IPS-20b (cell line): ENCODE results near the gene MYL5.

Experiments
- H3K27ac ChIP-seq: one replicate; pipeline ENCODE4 v1.5.1; 2013; ENCODE audit warnings: low read length
- H3K27me3 ChIP-seq: 2 replicates; pipeline ENCODE4 v1.6.1; 2013; ENCODE audit warnings: mild to moderate bottlenecking, low read length, inconsistent platforms; ENCODE audit not compliant: insufficient read depth
- H3K36me3 ChIP-seq: 2 replicates; pipeline ENCODE4 v1.6.1; 2013; ENCODE audit warnings: low read depth, mild to moderate bottlenecking, inconsistent platforms, low read length, moderate library complexity; ENCODE audit not compliant: insufficient read depth
- H3K4me1 ChIP-seq: 2 replicates; pipeline ENCODE4 v1.6.1; 2013; ENCODE audit warnings: mild to moderate bottlenecking, control low read depth, inconsistent platforms, low read length, moderate library complexity; ENCODE audit not compliant: insufficient read depth
- H3K4me3 ChIP-seq: 2 replicates; pipeline ENCODE4 v1.5.1; 2013; ENCODE audit warnings: mild to moderate bottlenecking, low read length, inconsistent platforms
- H3K9ac ChIP-seq: 2 replicates; pipeline ENCODE4 v1.6.1; 2013; ENCODE audit warnings: low read depth, mild to moderate bottlenecking, inconsistent platforms, low read length, moderate library complexity
- H3K9me3 ChIP-seq: 2 replicates; pipeline ENCODE4 v1.6.1; 2013; ENCODE audit warnings: mild to moderate bottlenecking, low read depth, low read length, inconsistent platforms; ENCODE audit not compliant: insufficient read depth

MYL5 gene

GRCh38 chr4:646460-646859, 27.9 kb upstream of the MYL5 start:
- Histone ChIP-seq H3K27ac (no peak overlapping the region), H3K27me3 (no peaks in the 10 kb centered on the region), H3K9ac (no peak overlapping the region), H3K9me3 (no peaks in the 10 kb centered on the region; the same call in 1 of the 2 replicates), H3K36me3 (no peaks in the 10 kb centered on the region), H3K4me3 (no peak overlapping the region), H3K4me1 (no peaks in the 10 kb centered on the region)

DNA sequence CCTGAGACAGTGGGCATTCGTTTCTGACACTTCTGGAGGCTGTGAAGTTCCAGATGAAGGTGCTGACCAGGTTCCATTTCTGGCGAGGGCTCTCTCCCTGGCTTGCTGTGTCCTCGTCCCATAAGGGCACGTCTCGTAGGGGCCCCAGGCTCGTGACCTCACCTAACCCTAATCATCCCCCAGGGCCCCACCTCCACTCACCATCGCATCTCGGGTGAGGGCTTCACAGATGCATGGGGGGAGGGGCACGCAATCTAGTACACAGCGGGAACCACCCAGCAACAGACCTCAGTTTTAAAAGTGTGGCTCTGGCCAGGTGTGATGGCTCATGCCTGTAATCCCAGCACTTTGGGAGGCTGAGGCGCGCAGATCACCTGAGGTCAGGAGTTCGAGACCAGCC, 26.9 kb upstream of the MYL5 start:
- Histone ChIP-seq H3K4me3 (no peak overlapping the region), H3K27ac (no peak overlapping the region), H3K36me3 (no peaks in the 10 kb centered on the region), H3K4me1 (no peaks in the 10 kb centered on the region), H3K27me3 (peaks cover 1% of the 10 kb centered on the region; the same call in 1 of the 2 replicates), H3K9me3 (no peaks in the 10 kb centered on the region), H3K9ac (no peak overlapping the region)

DNA sequence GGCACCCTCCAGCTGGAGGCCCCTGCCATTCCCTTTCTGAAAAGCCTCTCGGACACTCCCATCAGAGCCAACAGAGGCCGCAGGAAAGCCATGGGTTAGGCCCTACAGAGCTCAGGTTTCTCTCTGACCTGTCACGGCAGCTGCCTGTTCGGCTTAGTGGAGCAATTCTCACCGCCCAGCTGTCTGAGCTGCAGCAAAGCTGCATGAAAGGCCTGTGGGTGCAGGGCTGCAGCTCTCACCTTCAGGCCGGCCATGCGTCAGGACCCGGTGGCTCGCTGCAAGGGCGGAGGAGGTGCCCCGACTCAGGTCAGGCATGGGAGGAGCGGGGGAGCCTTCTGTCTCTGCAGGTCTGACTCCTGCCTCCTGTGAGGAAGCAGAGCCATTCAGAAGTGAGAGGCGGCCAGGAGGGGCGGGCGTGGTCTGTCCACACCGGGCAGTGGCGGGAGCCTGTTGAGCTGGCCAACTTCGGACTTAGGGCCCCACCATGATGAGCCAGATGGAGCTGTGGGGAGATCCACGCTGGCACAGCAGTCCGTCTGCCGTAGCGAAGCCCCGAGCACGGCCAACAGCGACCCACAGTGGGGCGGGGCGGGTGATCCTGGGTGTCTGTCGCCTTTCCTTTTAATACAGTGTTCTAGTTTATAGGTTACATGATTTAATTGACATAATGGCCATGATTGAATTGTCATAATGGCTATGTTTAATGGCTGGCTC, 25.6 kb upstream of the MYL5 start:
- Histone ChIP-seq H3K27me3 (peaks cover 8% of the 10 kb centered on the region; the same call in 1 of the 2 replicates), H3K4me3 (no peak overlapping the region), H3K9ac (no peak overlapping the region), H3K9me3 (no peaks in the 10 kb centered on the region), H3K4me1 (no peaks in the 10 kb centered on the region), H3K36me3 (no peaks in the 10 kb centered on the region), H3K27ac (no peak overlapping the region)

- H3K9me3 ChIP-seq = no peaks in the 10 kb centered on the region
- no peak overlapping the region for H3K9ac ChIP-seq
- H3K27ac ChIP-seq = no peak overlapping the region
- H3K4me3 ChIP-seq = no peak overlapping the region
- peaks cover 8% of the 10 kb centered on the region; the same call in 1 of the 2 replicates for H3K27me3 ChIP-seq
- no peaks in the 10 kb centered on the region for H3K36me3 ChIP-seq
- no peaks in the 10 kb centered on the region for H3K4me1 ChIP-seq
These were observed 25.1 kb upstream of the MYL5 start for GRCh38 chr4:649293-649625.

DNA sequence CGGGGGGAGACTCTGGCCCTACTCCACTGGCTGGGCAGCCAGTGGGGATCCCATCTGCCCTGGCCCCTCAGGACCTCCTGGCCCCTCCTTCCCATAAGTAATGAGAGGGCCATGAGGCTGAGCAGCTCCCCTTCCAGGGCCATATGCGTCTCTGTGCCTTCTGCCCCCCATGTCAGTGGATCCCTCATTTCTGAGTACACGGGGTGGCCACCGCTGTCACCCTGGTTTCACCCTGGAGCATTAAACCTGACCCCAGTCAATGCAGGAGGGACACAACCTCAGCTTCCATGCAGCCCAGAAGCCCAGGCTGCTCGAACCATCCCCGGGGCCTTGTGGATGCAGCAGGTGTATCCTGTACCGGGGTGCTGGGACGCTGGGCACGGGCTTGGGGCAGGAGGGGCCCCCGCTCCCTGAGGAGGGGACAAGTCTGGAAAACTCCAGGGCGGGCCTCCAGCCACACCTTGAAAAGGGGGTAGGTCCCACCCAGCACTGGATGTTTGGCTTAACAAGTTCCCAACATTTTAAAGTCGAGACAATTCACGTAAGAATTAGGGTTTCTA, 24.5 kb upstream of the MYL5 start:
- H3K4me1 ChIP-seq = no peaks in the 10 kb centered on the region
- H3K27ac ChIP-seq = no peak overlapping the region
- H3K36me3 ChIP-seq = no peaks in the 10 kb centered on the region
- H3K27me3 ChIP-seq = peaks cover 8% of the 10 kb centered on the region; the same call in 1 of the 2 replicates
- no peak overlapping the region for H3K9ac ChIP-seq
- no peaks in the 10 kb centered on the region for H3K9me3 ChIP-seq
- no peak overlapping the region for H3K4me3 ChIP-seq

DNA sequence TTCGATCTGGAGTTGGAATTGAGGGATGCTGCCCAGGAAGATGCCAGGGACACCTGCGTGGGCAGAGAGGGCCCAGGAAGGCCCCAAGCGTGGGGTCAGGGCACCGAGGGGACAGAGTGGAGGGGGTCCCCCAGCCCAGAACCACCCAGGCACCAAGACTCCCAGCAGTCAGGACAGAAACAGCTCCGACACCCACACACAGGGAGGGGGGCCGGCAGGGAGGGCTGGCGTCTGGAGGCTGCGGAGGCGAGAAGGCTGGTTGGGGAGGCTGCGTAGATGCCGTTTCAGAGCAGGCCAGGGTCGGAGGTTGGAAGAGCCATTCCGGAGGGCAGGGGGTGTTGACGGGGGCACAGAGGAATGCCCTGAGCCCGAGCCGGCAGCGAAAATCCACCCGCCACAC, 23.9 kb upstream of the MYL5 start:
- Histone ChIP-seq H3K4me1 (no peaks in the 10 kb centered on the region), H3K9me3 (no peaks in the 10 kb centered on the region), H3K36me3 (no peaks in the 10 kb centered on the region), H3K27ac (no peak overlapping the region), H3K9ac (no peak overlapping the region), H3K27me3 (peaks cover 8% of the 10 kb centered on the region; the same call in 1 of the 2 replicates), H3K4me3 (no peak overlapping the region)

DNA sequence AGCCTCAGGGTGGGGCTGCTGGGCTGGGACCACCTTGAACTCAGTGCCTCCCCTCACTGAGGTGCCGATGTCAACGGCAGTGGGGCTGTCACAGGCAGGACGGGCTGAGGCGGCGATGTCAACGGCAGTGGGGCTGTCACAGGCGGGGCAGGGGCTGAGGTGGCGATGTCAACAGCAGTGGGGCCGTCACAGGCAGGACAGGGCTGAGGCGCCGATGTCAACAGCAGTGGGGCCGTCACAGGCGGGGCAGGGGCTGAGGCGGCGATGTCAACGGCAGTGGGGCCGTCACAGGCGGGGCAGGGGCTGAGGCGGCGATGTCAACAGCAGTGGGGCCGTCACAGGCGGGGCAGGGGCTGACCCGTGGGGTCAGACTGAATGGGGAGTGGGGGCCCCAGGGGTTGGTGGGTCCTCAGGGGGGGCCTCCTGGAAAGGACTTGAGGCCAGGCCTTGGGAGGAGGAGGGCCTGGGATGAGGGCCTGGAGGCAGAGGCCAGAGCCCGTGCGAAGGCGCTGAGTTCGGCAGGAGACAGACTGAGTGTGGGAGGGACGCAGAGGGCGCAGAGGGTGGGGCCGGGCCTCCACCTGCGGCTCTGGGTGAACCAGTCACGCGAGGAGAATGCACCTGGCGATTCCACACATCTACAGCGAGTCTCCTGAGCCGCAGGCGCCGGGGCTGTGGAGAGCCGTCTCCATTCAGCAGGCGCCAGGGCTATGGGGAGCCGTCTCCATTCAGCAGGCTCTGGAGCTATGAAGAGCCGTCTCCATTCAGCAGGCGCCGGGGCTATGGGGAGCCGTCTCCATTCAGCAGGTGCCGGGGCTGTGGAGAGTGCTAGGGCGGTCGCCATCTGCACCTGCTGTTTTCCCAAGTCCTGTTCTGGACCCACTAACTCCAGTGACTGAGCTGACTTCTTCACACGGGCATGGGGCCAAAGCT, 23.1 kb upstream of the MYL5 start:
- Histone ChIP-seq H3K27me3 (peaks cover 8% of the 10 kb centered on the region; the same call in 1 of the 2 replicates), H3K4me1 (no peaks in the 10 kb centered on the region), H3K9ac (no peak overlapping the region), H3K36me3 (no peaks in the 10 kb centered on the region), H3K9me3 (no peaks in the 10 kb centered on the region), H3K27ac (no peak overlapping the region), H3K4me3 (no peak overlapping the region)

- Histone ChIP-seq H3K36me3 (no peaks in the 10 kb centered on the region), H3K9me3 (no peaks in the 10 kb centered on the region), H3K27me3 (peaks cover 8% of the 10 kb centered on the region; the same call in 1 of the 2 replicates), H3K4me3 (no peak overlapping the region), H3K9ac (no peak overlapping the region), H3K27ac (no peak overlapping the region), H3K4me1 (no peaks in the 10 kb centered on the region)
These were observed 22.3 kb upstream of the MYL5 start for GRCh38 chr4:651884-652642.

- no peaks in the 10 kb centered on the region for H3K4me1 ChIP-seq
These were observed 21.1 kb upstream of the MYL5 start for GRCh38 chr4:653080-653821.

DNA sequence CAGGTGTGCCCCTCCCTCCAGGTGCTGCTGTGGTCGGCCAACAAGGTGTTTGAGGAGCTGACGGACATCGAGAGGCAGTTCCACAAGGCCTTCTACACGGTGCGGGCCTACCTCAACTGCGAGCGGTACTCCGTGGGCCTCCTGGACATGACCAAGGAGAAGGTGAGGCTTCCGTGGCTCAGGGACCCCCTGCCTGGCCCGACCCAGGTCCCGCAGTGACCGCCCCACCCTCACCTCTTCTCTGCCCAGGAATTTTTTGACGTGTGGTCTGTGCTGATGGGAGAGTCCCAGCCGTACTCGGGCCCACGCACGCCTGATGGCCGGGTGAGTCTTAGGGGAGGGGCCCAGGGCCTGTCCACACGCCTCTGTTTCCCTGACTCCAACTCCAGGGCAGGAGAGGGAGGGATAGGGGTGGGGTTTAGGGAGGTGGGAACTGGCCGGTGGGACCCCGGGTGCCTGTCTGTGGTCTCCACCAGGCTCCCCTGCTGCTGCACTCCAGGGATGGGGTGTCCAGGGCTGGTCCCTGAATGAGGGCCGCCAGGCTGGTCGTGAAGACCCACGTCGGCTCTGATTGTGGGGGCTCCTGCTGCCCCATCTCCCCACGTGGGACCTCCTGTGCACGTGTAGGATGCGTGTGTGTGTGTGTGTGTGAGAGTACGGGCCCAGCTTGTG, 20.4 kb upstream of the MYL5 start:
- H3K9ac ChIP-seq = no peak overlapping the region
- peaks cover 8% of the 10 kb centered on the region; the same call in 1 of the 2 replicates for H3K27me3 ChIP-seq
- no peak overlapping the region for H3K4me3 ChIP-seq

More at GRCh38 chr4:653080-653821, 21.1 kb upstream of the MYL5 start:
- no peak overlapping the region for H3K4me3 ChIP-seq
- no peak overlapping the region for H3K9ac ChIP-seq
- no peaks in the 10 kb centered on the region for H3K9me3 ChIP-seq
- no peaks in the 10 kb centered on the region for H3K36me3 ChIP-seq
- no peak overlapping the region for H3K27ac ChIP-seq
- H3K27me3 ChIP-seq = peaks cover 8% of the 10 kb centered on the region; the same call in 1 of the 2 replicates

More for the DNA sequence above, 20.4 kb upstream of the MYL5 start:
- Histone ChIP-seq H3K4me1 (no peaks in the 10 kb centered on the region), H3K27ac (no peak overlapping the region), H3K36me3 (no peaks in the 10 kb centered on the region), H3K9me3 (no peaks in the 10 kb centered on the region)
